ENCODE measurements around the gene ZSCAN23. TPM values are rescaled to one million over a fixed set of nuclear protein-coding genes. Genes with fewer than 3 reads are reported as not detected.

The ZSCAN23 gene
- total and polyA plus RNA-seq, 4 donors: 0.06 to 0.65 (median 0.42) TPM; not detected in 1

- no peak overlapping the region for H3K9ac ChIP-seq (ENCODE audit: low read depth in 1 of 2, low read length in 2 of 2)
- 89% methylated on average over 16 of the region's 16 CpGs for WGBS
- peaks cover 0 to 4% (median 0%) of the 10 kb centered on the region in 4 donors for H3K9me3 ChIP-seq (ENCODE audit: control insufficient read depth in 4 of 4, low read length in 3 of 4)
- no peak for DNase-seq (ENCODE audit: low spot score)
- TF ChIP-seq EGR1 (IDR thresholded peaks at IDR 0.05; ENCODE audit: low read depth in 2 of 2) (no peak), HNF4G (IDR thresholded peaks at IDR 0.05) (no peak)
- no peak overlapping the region for H3K4me3 ChIP-seq (ENCODE audit: low read depth in 1 of 3, low read length in 3 of 3)
- no peak overlapping the region for H3K27ac ChIP-seq (ENCODE audit: low read depth in 1 of 2, low read length in 2 of 2)
- no peaks in the 10 kb centered on the region for H3K27me3 ChIP-seq (ENCODE audit: control insufficient read depth in 4 of 4, insufficient read depth in 4 of 4, low read length in 3 of 4)
- no peaks in the 10 kb centered on the region for H3K4me1 ChIP-seq (ENCODE audit: control insufficient read depth in 4 of 4, insufficient read depth in 4 of 4, low read length in 3 of 4)
- no peaks in the 10 kb centered on the region for H3K36me3 ChIP-seq (ENCODE audit: control insufficient read depth in 4 of 4, insufficient read depth in 3 of 4, low read depth in 1 of 4, low read length in 3 of 4)
Measured at GRCh38 chr6:28429781-28430180, 13.5 kb downstream of the ZSCAN23 start.

DNA sequence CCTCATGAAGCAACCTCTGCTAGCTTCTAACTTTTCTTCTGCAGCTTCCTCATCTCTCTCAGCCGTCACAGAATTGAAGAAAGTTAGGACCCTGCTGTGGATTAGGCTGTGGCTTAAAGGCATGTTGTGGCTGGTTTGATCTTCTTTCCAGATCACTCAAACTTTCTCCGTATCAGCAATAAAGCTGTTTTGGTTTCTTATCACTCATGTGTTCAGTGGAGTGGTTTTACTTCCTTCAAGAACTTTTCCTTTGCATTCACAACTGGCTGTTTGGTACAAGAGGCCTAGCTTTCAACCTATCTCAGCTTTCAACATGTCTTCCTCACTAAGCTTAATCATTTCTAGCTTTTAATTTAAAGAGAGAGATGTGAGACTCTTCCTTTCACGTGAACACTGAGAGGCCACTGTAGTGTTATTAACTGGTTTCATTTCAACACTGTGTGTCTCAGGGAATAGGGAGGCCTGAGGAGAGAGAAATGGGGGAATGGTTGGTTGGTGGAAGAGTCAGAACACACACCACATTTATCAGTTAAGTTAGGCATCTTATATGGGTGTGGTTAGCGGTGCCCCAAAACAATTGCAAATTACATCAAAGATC, 17.2 kb downstream of the ZSCAN23 start:
- no peak overlapping the region for H3K9ac ChIP-seq (ENCODE audit: low read depth in 1 of 2, low read length in 2 of 2)
- no peak overlapping the region for H3K4me3 ChIP-seq (ENCODE audit: low read depth in 1 of 3, low read length in 3 of 3)
- no peak for DNase-seq (ENCODE audit: low spot score)
- no peak overlapping the region for H3K27ac ChIP-seq (ENCODE audit: low read depth in 1 of 2, low read length in 2 of 2)
- no peaks in the 10 kb centered on the region for H3K27me3 ChIP-seq (ENCODE audit: control insufficient read depth in 4 of 4, insufficient read depth in 4 of 4, low read length in 3 of 4)
- H3K9me3 ChIP-seq (ENCODE audit: control insufficient read depth in 4 of 4, low read length in 3 of 4): peaks cover 0 to 4% (median 0%) of the 10 kb centered on the region in 4 donors
- H3K36me3 ChIP-seq (ENCODE audit: control insufficient read depth in 4 of 4, insufficient read depth in 3 of 4, low read depth in 1 of 4, low read length in 3 of 4): no peaks in the 10 kb centered on the region
- WGBS: 90% methylated on average over 4 of the region's 4 CpGs
- H3K4me1 ChIP-seq (ENCODE audit: control insufficient read depth in 4 of 4, insufficient read depth in 4 of 4, low read length in 3 of 4): no peaks in the 10 kb centered on the region
- no peak for TF ChIP-seq FOXA2 (IDR thresholded peaks at IDR 0.05)
- TF ChIP-seq GABPA (IDR thresholded peaks at IDR 0.05 in 1 of 2, conservative IDR thresholded peaks at IDR 0.05 in 1 of 2): no peak
- no peak for TF ChIP-seq FOXA1 (IDR thresholded peaks at IDR 0.05)
- no peak for TF ChIP-seq RAD21 (IDR thresholded peaks at IDR 0.05)
- TF ChIP-seq TAF1 (conservative IDR thresholded peaks at IDR 0.05): no peak
- TF ChIP-seq JUND (IDR thresholded peaks at IDR 0.05): no peak
- TF ChIP-seq REST (IDR thresholded peaks at IDR 0.05): no peak
- TF ChIP-seq HNF4G (IDR thresholded peaks at IDR 0.05): no peak
- no peak for TF ChIP-seq ATF3 (IDR thresholded peaks at IDR 0.05)
- TF ChIP-seq RXRA (IDR thresholded peaks at IDR 0.05): no peak
- TF ChIP-seq, protein P1, sequence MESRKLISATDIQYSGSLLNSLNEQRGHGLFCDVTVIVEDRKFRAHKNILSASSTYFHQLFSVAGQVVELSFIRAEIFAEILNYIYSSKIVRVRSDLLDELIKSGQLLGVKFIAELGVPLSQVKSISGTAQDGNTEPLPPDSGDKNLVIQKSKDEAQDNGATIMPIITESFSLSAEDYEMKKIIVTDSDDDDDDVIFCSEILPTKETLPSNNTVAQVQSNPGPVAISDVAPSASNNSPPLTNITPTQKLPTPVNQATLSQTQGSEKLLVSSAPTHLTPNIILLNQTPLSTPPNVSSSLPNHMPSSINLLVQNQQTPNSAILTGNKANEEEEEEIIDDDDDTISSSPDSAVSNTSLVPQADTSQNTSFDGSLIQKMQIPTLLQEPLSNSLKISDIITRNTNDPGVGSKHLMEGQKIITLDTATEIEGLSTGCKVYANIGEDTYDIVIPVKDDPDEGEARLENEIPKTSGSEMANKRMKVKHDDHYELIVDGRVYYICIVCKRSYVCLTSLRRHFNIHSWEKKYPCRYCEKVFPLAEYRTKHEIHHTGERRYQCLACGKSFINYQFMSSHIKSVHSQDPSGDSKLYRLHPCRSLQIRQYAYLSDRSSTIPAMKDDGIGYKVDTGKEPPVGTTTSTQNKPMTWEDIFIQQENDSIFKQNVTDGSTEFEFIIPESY (IDR thresholded peaks at IDR 0.05): no peak
- no peak for TF ChIP-seq SP1 (IDR thresholded peaks at IDR 0.05)
- no peak for TF ChIP-seq HNF4A (conservative IDR thresholded peaks at IDR 0.05)
- TF ChIP-seq, protein P2, sequence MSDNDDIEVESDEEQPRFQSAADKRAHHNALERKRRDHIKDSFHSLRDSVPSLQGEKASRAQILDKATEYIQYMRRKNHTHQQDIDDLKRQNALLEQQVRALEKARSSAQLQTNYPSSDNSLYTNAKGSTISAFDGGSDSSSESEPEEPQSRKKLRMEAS (IDR thresholded peaks at IDR 0.05): no peak
- no peak for TF ChIP-seq EGR1 (IDR thresholded peaks at IDR 0.05; ENCODE audit: low read depth in 2 of 2)
- TF ChIP-seq, protein P3, sequence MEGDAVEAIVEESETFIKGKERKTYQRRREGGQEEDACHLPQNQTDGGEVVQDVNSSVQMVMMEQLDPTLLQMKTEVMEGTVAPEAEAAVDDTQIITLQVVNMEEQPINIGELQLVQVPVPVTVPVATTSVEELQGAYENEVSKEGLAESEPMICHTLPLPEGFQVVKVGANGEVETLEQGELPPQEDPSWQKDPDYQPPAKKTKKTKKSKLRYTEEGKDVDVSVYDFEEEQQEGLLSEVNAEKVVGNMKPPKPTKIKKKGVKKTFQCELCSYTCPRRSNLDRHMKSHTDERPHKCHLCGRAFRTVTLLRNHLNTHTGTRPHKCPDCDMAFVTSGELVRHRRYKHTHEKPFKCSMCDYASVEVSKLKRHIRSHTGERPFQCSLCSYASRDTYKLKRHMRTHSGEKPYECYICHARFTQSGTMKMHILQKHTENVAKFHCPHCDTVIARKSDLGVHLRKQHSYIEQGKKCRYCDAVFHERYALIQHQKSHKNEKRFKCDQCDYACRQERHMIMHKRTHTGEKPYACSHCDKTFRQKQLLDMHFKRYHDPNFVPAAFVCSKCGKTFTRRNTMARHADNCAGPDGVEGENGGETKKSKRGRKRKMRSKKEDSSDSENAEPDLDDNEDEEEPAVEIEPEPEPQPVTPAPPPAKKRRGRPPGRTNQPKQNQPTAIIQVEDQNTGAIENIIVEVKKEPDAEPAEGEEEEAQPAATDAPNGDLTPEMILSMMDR (IDR thresholded peaks at IDR 0.05; ENCODE audit: low read depth, low read length, missing input control): no peak
- TF ChIP-seq YY1 (IDR thresholded peaks at IDR 0.05): no peak
- no peak for TF ChIP-seq NR2F2 (IDR thresholded peaks at IDR 0.05)

Measured in liver (tissue), 9 donors.